ENCODE results near the gene AMY2B.
"Not testable (repeated sequence)": the region's sequence is repeated elsewhere in the genome, so short reads cannot be mapped to it uniquely, and the experiment has no call there.

Gene AMY2B

DNA sequence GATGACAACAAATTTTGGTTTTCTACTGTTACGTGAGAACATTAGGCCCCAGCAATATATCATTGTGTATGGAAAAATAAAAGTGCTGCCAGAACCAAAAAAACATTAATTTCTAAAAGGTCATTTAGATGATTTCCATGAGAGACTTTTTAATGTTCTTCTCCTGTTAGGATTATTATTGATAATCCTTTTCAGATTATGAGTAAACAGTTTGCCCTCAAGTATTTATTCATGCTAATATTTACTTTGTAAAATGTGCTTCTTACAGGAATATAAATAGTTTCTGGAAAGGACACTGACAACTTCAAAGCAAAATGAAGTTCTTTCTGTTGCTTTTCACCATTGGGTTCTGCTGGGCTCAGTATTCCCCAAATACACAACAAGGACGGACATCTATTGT, at the start of gene AMY2B:
AMY2B (plus strand) TSS at position 301 of the 400 bp plus-strand sequence; CDS start at position 315, 14 bp downstream.
- not testable (repeated sequence) for DNase-seq (ENCODE audit: low read depth in 4 of 4, low spot score in 1 of 4)

DNA sequence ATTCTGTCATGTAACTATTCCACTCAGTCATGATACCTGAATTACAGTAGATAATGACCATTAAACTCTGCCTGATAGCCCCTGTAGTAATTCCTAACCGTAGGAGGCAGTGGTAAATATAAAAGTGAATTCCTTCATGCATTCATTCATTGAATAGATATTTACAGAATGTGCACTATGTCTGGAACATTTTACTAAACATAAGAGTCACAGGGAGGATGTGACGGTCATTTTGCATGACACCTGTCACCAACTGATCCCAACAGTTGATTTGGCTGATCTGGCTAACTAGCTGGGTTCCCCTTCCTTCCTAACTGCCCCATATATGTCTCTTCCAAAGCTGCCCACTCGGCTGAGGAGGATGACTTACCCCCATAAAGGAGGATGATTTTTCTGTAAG, 48.0 kb upstream of the AMY2B start:
- no peak for DNase-seq (ENCODE audit: low read depth in 4 of 4, low spot score in 1 of 4)

DNA sequence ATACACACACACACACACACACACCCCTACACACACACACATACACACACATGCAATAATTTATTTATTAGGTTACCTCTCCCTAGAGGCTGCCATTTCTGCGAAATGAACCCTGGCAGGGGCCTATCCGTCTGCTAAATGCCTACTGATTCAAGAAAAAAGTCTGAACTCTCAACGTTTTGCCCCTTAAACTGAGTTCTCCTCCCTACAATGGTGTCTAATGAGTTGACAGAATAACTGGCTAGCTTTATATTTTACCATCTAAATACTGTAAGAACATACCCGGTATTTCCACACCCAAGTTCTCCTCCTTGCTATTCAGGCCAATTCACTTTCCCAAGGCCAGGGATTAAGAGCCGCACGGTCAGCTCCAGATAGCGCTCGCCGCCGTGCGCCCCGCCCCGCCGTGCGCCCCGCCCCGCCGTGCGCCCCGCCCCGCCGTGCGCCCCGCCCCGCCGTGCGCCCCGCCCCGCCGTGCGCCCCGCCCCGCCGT, 46.2 kb upstream of the AMY2B start:
- DNase-seq (ENCODE audit: low read depth in 4 of 4, low spot score in 1 of 4), result no peak

DNA sequence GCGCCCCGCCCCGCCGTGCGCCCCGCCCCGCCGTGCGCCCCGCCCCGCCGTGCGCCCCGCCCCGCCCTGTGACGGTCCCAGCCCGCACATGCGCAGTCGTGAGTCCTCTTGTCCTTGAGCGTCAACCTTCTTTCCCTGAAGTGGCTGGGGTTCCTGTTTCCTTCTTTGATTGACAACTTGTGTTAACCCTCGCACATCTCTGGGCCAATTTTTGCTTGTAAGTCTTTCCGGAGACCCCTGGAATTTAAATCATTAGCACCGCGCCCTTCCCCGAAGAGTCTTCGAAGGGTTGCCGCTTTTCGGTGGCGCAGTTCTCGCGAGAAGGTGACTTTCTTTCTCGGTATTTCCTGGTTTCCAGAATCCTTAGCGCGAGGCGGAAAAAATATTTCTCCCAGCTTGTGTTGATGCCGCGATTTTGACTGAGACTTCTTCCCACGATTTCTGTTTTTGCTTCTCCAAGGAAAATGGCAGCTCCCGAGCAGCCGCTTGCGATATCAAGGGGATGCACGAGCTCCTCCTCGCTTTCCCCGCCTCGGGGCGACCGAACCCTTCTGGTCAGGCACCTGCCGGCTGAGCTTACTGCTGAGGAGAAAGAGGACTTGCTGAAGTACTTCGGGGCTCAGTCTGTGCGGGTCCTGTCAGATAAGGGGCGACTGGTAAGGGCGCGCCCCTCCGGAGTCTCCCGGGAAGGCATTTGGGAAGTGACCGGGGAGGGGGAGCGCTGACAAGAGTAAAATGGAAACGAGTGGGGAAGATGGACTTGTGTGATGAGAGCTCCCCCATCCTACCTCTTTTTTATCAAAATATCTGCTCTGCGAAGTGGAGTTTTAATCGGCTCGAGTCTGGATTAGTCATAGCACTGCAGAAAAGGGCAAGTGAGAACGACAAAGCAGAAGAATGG, 45.5 kb upstream of the AMY2B start, which contains the start of gene RNPC3:
RNPC3 (plus strand) TSS at position 93 of the 901 bp plus-strand sequence; CDS start at position 465, 372 bp downstream.
- DNase-seq (ENCODE audit: low read depth in 4 of 4, low spot score in 1 of 4), result peak; percentile 73 to 88 (median 80)

DNA sequence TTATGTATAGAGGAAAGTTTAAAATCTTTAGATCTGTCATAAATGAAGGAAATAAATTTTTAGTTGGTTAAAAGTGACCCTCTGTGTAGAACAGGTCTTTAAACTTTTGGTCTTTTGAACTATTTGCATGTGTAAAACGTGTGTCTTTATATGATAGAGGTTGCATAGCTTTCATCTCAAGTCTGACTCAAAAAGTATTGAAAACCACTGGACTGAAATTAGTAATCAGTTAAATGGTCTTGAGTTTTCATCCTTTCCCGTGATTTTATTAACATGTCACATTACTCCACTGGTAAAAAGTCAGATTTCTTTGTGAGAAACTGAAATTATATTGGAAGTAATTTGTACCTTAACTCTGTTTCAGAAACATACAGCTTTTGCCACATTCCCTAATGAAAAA, 44.1 kb upstream of the AMY2B start:
- no peak for DNase-seq (ENCODE audit: low read depth in 4 of 4, low spot score in 1 of 4)

DNA sequence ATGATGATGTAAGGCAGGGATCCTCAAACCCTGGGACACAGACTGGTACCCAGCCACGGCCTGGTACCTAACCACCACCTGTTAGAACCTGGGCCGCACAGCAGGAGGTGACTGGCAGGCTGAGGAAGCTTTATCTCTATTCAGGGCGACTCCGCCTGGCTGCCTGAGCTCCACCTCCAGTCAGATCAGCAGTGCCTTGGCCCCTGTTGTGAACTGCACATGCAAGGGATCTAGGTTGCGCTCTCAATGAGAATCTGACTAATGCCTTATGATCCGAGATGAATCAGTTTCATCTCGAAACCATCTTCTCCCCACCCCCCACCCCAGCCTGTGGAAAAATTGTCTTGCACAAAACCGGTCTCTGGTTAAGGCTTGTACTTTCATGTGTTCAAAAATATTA, 41.6 kb upstream of the AMY2B start:
- peak; percentile 15 to 44 (median 32) for DNase-seq (ENCODE audit: low read depth in 4 of 4, low spot score in 1 of 4)

DNA sequence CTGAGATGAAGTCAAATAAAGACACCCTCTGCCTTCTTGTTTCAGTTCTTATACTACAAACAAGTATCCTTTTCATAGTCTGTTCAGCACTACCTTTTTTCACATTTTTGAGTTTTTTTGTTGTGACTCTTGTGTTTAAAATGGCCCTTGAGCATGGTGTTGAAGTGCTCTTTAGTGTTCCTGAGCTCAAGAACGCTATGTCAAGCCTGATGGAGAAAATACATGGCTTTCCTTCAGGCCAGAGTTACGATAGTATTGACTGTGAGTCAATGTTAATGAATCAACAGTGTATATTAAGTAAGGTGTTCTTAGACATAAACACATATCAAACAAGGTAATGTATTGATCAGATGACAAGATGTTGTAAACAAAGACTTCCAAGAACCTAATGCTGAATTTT, 33.2 kb upstream of the AMY2B start:
- no peak for DNase-seq (ENCODE audit: low read depth in 4 of 4, low spot score in 1 of 4)

DNA sequence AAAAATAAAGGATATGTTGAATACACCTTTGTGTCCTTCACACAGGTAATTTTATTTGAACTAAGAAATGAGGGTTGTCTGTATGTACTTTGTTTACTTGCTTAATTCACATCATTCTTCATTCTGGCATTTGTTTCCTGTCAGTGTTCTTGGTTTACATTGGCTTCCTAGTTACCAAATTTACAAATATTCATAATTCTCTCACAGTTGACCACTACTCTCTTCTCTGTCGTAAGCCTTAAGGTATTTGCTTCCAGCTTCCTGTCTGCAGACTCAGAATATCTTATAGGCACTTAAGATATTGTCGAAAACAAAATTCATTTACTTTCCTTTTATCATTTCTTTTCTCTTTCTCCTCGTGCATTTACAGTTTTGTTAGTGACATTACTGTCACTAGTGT, 30.0 kb upstream of the AMY2B start:
- no peak for DNase-seq (ENCODE audit: low read depth in 4 of 4, low spot score in 1 of 4)

DNA sequence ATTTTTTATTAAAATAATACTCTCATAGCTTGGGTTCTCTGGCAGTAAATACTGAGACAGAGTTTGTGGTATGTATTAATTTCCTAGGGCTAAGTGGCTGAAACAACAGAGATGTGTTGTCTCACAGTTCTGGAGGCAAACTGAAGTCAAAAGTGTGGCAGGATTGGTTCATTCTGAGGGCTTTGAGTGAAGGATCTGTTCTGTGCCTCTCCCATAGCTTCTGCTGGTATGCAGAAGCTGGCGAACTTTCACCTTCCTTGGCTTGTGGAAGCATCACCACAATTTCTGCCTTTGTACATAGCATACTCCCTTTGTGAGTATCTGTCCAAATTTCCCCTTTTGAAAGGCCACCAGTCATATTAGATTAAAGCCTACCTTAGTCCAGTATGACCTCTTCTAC, 24.9 kb upstream of the AMY2B start:
- no peak for DNase-seq (ENCODE audit: low read depth in 4 of 4, low spot score in 1 of 4)

DNA sequence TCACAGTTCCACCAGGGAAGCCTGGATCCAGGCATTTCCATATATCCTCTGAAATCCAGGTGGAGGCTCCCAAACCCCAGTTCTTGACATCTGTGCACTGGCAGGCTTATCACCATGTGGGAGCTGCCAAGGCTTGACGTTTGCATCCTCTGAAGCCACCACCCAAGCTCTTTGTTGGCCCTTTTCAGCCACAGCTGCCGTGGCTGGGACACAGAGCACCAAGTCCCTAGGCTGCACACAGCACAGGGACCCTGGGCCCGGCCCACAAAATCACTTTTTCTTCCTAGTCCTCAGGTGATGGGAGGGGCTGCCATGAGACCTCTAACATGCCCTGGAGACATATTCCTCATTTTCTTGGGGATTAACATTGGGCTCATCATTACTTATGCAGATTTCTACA, 23.5 kb upstream of the AMY2B start:
- DNase-seq (ENCODE audit: low read depth in 4 of 4, low spot score in 1 of 4), result no peak

DNA sequence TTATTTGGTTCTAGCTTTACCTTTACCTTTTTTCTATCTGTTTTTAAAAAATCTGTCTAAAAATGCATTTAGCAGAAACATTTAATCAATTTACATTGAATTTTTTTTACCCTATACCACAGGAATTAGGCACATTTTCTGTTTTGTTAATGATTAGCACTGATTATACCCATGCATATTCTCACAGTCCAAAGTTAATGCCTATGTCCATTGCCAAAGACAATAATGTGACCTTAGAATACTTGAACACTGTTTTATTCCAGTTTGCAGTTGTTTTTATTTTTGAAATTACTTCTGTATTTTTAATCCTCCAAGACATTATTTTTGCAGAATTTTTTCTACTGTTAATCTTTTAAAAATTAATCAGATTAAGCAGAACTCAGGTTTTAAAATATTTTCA, 11.0 kb upstream of the AMY2B start:
- DNase-seq (ENCODE audit: low read depth in 4 of 4, low spot score in 1 of 4), result no peak

DNA sequence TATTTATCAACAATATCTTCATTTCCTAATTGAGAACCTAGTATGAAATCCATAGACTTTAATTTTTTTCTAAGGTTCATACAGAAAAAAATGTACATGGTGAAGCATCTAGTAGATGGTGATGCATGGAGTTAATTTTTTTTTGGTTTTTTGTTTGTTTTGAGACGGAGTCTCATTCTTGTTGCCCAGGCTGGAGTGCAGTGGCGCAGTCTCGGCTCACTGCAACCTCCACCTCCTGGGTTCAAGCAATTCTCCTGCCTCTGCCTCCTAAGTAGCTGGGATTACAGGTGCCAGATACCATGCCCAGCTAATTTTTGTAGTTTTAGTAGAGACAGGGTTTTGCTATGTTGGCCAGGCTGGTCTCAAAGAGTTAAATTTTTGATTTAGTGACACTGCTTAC, 10.3 kb upstream of the AMY2B start:
- not testable (repeated sequence) for DNase-seq (ENCODE audit: low read depth in 4 of 4, low spot score in 1 of 4)

DNA sequence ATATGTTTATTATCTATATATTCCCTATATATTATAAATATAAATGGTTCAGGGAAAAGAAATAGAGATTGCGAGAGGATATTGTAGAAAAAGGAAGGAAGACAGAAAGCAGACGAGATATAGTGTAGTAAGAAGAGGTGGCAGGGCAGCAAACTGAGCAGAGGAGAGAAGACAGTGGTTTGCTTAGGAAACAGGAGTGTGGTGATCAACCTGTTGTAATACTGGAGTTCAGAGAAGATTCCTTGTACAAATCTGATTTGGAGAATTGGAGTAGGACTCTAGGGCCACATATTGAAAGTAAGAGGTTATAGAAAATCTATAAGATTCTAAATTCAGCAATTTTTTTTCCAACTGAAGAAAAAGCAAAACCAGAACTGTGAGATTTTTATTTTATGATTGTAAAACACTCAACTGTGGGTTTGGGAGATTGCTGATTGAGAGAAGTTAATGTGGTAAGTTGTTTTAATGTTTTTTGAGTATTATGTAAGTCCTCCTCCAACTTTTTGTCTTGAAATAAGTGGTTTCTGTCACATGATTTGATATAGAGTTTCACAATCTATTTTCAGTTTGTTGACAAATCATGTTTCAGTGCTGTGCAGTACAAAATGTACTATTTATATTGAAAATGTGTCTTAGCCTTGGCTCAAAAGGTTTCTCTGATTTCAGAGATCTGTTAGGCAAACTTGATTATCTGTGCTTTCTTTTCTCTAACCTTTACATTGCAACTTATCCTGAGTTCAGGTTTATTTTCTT, 9.6 kb upstream of the AMY2B start:
- DNase-seq (ENCODE audit: low read depth in 4 of 4, low spot score in 1 of 4), result no peak

DNA sequence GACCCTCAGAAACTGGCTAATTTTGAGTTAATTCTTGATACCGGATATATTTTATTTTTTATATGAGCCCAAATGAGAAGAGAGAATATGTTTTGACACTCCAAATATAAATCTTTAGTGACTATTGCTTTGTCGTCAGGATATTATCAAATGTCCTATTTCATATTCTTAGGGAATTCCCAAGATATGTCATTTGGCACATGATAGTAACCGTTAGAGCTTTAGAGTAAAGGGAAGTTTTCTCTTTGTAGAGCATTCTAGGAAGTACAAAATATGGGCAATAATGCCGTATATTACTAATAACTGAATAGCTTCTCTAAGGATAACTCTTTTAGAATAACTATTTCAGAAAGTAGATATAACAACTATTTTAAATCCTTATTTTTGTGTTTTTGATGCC, 8.3 kb upstream of the AMY2B start:
- DNase-seq (ENCODE audit: low read depth in 4 of 4, low spot score in 1 of 4), result no peak

DNA sequence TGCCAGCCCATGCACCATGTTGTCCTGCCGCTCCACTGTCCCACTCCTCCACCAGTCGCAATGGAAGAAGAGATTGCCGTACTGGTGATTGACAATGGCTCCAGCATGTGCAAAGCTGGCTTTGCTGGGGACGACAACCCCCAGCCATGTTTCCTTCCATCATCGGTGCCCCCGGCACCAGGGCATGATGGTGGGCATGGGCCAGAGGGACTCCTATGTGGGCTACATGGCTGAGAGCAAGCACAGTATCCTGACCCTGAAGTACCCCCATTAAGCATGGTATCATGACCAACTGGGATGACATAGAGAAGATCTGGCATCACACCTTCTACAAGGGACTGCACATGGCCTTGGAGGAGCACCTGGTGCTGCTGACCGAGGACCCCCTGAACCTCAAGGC, 1.9 kb upstream of the AMY2B start:
- no peak for DNase-seq (ENCODE audit: low read depth in 4 of 4, low spot score in 1 of 4)

DNA sequence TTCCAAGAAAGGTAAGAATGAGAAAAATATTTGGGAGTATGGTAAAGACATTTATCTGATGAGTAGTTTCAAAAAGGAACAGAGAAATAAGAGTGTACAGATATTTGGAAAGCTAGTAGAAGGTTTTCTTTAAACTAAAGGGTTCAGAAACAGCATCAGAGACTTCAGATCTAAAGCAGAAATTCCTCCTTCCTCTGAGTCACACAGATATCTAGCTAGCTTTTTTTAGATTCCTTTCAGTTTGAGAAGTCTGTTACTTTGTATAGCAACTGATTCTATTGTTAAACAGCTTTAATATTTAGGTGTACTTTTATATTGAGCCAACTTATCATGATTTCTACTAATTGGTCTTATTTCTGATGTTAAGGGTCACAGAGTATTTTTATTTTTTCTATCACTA, 4.7 kb downstream of the AMY2B start:
- DNase-seq (ENCODE audit: low read depth in 4 of 4, low spot score in 1 of 4), result no peak

DNA sequence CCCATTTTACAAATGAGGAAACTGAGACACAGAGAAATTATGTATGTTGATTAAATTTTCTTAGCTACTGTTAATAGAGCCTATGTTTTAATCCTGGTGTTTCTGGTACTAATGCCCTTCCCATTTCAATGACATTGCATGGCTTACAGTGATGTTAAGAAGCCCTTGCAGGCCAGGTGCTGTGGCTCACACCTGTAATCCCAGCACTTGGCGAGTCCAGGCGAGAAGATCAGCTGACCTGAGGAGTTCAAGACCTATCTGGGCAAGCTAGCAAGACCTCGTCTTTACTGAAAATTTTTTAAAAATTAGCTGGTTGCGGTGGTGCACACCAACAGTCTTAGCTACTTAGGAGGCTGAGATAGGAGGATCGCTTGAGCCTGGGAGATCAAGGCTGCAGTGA, 5.4 kb downstream of the AMY2B start:
- not testable (repeated sequence) for DNase-seq (ENCODE audit: low read depth in 4 of 4, low spot score in 1 of 4)

DNA sequence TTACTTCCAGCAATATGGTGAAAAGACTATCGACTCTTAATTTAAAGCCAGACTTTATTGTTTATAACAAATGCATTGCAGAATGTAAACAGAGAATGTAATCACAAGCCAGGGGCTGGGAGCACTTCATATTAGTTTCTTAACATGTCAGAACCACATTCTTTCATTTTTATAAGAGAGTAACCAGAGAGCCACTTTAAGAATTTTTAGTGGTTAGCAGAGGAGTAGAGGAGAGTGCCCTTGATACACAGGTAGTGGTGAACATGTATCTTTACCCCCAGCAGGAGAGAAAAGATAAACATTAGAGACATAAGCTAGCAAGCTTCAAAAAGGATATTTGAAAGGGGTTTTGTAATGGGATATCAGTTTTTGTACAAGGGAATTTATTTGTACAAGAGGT, 11.1 kb downstream of the AMY2B start:
- DNase-seq (ENCODE audit: low read depth in 4 of 4, low spot score in 1 of 4), result no peak

DNA sequence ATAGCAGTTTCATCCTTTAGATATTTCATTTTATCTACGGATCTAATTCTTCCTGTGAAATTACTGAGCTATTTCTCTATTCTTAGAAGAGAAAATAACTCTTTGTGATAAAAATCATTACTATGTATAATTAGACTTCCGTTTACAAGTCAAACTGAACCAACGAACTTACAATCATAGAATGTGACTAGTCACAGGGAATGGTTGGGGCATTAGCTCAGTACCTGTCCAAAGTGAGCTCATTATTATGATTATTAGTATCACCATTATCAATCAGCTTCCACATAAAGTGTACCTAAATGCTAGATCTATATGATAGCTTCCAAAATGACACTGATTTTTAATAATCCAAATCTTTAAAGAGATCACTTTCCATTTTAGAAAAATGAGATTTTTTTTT, 12.5 kb downstream of the AMY2B start:
- DNase-seq (ENCODE audit: low read depth in 4 of 4, low spot score in 1 of 4), result no peak

DNA sequence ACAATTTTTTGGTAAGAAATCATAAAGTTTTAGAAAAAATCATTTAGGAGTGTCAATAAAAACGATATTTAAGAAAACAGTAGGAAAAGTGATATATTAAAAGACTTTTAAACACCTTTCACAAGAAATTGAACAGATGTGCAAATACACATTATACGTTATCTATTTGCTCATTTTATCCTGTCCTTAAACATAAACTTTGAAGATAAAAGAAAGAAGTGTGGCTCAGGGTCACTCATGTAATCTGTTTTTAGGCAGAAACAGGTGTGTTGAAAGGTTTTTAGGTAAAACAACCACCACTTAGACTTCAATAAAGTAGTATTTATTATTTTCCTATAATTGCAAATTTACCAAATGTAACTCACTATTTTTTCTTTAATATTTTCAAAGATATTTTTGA, 13.1 kb downstream of the AMY2B start:
- DNase-seq (ENCODE audit: low read depth in 4 of 4, low spot score in 1 of 4), result no peak

DNA sequence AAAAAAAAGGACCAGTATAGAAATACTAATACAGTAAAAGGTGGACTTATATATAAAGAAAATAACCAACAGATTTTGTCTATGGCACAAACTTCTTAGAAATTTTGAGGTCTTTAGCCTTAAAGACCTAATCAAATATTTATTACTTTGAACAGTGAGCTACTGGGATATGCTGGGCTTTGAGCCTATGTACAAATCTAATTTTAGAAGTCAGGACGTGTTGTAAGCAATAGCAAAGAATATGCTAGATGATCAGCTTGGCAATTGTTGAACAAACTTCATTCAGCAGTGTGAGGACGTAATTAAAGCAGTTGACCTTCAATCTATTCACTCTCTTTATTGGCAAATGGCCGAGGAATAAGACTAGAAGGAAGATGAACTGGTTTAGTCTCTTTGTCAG, 31.4 kb downstream of the AMY2B start:
- not testable (repeated sequence) for DNase-seq (ENCODE audit: low read depth in 4 of 4, low spot score in 1 of 4)

DNA sequence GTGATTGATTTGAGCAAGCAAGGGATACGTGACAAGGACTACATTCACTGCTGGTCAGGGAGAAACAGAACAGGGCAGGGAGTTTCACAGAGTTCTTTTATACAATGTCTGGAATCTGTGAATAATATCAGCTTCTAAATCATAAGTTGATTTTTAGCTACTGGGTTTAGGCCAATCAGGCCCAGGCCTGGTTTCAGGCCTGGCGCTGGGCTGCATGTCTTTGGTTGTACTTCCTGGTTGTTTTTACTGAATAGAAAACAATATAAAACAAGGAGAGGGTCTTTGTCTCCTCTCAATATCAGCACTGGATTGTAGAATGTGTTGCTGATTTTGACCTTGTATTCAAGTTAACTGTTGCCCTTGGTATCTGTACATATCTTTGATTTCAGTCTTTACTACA, 45.0 kb downstream of the AMY2B start:
- DNase-seq (ENCODE audit: low read depth in 4 of 4, low spot score in 1 of 4), result no peak

Measured in stimulated activated CD4-positive, alpha-beta T cell treated with anti-CD3 and anti-CD28 coated beads, Interleukin-1b, Interleukin-23, amount 100 ng/mL, for 24 hours (primary cell).